Ramos (cell line): ENCODE results near the gene DEDD2.

Experiments
- in situ Hi-C: fragments of 300-500 bp; cut with MboI; formaldehyde crosslinking; loops from one replicate; pipeline ENCODE4 v1.14.3; 2022; ENCODE audit warnings: low sequenced_read_pairs; ENCODE audit not compliant: unreplicated experiment

Gene DEDD2

DNA sequence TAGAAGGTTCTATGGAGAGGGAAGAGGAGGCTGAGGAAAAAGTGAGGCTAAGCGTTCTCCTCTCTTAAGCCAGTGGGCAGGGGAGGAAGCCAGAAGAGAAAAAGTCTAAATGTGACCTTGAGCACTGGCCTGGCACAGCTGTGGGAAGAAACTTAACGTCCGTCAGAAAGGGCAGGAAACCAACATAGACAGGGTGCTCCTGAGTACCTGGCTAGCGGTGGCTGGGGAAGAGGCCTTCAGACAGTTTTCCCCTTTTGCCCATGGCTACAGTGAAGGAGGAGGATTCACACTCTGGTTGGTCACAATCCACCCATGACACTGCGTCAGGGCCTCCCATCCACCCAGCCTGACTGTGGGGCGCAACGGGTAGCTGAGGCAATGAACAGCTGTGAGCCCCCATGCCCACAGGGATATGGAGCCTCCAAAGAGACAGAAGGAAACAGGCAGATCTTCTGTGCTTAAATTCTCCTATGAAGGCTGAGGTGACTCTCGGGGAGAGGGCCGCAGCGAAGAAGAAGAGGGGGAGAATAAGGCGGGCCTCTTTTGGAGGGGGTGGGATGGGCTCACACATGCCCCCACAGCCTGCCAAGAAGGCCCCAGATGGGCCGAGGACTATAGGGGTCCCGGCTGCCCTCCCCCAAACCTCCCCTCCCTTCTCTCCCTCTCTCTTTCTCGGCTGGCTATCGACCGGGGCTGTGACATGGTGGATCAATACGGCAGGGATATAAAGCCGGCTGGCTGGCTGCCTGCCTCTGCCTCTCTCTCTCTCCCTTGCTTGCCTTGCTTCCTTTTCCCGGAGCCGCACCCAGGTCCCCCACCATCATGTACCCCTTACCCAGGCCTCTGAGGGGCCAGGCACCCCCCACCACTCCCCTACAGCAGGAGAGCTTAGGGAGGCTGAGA lies 65.4 kb downstream of the DEDD2 start:
- in situ Hi-C loops = no loop called here

GRCh38 chr19:42150911-42151361 lies 66.5 kb downstream of the DEDD2 start:
- in situ Hi-C loops = no loop called here

DNA sequence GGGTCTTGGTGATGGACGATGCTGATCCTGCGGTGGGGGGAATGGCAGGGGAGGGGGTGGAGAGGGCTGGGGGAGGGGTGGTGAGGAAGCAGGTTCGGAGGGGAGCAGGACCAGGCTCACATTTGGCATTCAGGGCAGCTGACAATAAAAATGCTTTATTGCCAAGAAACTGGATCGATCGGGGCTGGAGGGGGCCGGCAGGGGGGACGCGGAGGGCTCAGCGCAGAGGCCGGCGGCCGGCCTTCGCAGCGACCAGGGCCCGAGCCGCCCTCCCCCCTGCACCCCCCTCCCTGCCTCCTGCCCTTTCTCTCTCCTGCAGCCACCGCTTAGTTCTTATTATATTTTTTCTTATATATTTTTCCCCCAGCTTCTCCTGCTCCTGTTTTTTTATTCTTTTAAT lies 67.1 kb downstream of the DEDD2 start:
- in situ Hi-C loops = no loop called here

GRCh38 chr19:42149447-42150202 lies 67.9 kb downstream of the DEDD2 start:
- in situ Hi-C loops = no loop called here
